ENCODE results near the gene KIF2B. TPM values are rescaled to one million over a fixed set of nuclear protein-coding genes. Genes with fewer than 3 reads are reported as not detected.
"Not testable (repeated sequence)": the region's sequence is repeated elsewhere in the genome, so short reads cannot be mapped to it uniquely, and the experiment has no call there.

The KIF2B gene
- total RNA-seq, 2 experiments from 2014 or later = not detected

- Mint-ChIP-seq H3K27me3 (no peaks in the 10 kb centered on the region), H3K9me3 (peaks cover 15% of the 10 kb centered on the region), H3K36me3 (ENCODE audit: low read depth) (no peaks in the 10 kb centered on the region), H3K4me3 (no peak overlapping the region), H3K4me1 (no peaks in the 10 kb centered on the region), H3K27ac (no peak overlapping the region)
- DNase-seq = no peak
- ChIA-PET CTCF (no interaction called here), POLR2A (no interaction called here)
Measured at GRCh38 chr17:53823341-53824050, 769 bp downstream of the KIF2B start.

DNA sequence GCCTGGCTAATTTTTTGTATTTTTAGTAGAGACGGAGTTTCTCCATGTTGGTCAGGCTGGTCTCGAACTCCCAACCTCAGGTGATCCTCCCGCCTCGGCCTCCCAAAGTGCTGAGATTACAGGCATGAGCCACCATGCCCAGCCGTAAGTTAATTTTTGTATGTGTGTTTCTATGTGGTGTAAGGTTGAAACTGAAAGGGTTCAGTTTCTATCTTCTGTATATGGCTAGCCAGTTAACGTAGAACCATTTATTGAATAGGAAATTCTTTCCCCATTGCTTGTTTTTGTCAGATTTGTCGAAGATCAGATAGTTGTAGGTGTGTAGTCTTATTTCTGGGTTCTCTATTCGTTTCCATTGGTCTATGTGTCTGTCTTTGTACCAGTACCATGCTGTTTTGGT is 12.0 kb downstream of the KIF2B start:
- CTCF ChIA-PET; DNase-seq; H3K27ac Mint-ChIP-seq; H3K27me3 Mint-ChIP-seq; H3K36me3 Mint-ChIP-seq (ENCODE audit: low read depth); H3K9me3 Mint-ChIP-seq; H3K4me1 Mint-ChIP-seq; H3K4me3 Mint-ChIP-seq; POLR2A ChIA-PET: not testable (repeated sequence)

DNA sequence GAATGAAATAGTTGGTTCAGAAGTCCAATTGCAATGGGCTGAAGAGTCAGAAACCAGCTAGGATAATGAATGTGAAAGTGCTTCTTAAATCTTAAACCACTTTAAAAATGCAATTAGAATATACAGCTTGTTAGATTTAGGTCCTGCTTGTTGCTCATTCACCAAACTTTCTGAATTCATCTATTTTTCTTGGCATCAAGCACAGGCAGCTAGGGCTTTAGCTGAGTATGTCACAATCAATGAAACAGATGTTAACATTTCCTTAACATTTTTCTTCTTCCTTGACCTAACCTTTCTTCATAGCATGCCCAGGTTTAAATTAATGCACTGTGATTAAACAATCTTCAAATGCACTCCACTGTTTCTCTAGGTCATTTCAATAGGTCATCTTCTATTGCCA is 14.4 kb downstream of the KIF2B start:
- H3K4me3 Mint-ChIP-seq = no peak overlapping the region
- peaks cover 9% of the 10 kb centered on the region for H3K9me3 Mint-ChIP-seq
- H3K4me1 Mint-ChIP-seq = no peaks in the 10 kb centered on the region
- H3K27ac Mint-ChIP-seq = no peak overlapping the region
- DNase-seq = no peak
- ChIA-PET POLR2A (no interaction called here), CTCF (no interaction called here)
- no peaks in the 10 kb centered on the region for H3K36me3 Mint-ChIP-seq (ENCODE audit: low read depth)
- H3K27me3 Mint-ChIP-seq = no peaks in the 10 kb centered on the region

GRCh38 chr17:53844491-53845107 is 21.9 kb downstream of the KIF2B start:
- no peak for DNase-seq
- Mint-ChIP-seq H3K27me3 (no peaks in the 10 kb centered on the region), H3K4me3 (no peak overlapping the region), H3K36me3 (ENCODE audit: low read depth) (no peaks in the 10 kb centered on the region), H3K9me3 (peaks cover 16% of the 10 kb centered on the region), H3K27ac (no peak overlapping the region), H3K4me1 (no peaks in the 10 kb centered on the region)
- POLR2A ChIA-PET = no interaction called here
- CTCF ChIA-PET = no interaction called here

- DNase-seq; H3K9me3 Mint-ChIP-seq; H3K36me3 Mint-ChIP-seq (ENCODE audit: low read depth); H3K4me1 Mint-ChIP-seq; H3K27ac Mint-ChIP-seq; H3K4me3 Mint-ChIP-seq; H3K27me3 Mint-ChIP-seq; POLR2A ChIA-PET; CTCF ChIA-PET: not testable (repeated sequence)
Measured at GRCh38 chr17:53871128-53871527, 48.4 kb downstream of the KIF2B start.

All from activated CD4-positive, alpha-beta T cell treated with anti-CD3 and anti-CD28 coated beads, Interleukin-2, amount 10 ng/mL, durations not matched to agents 7 days and 5 days (primary cell).